SK-N-SH (cell line): Measurements from ENCODE around the gene ALG9. TPM values are rescaled to one million over a fixed set of nuclear protein-coding genes. Genes with fewer than 3 reads are reported as not detected.

Experiments
- CTCF ChIA-PET: fragments of 300-600, 350-600 bp; formaldehyde crosslinking; extraction: SDS; loops from one replicate; lab custom pipeline; 2021; lab: Yijun Ruan, JAX
- POLR2A ChIA-PET: fragments of 350-600 bp; sonication (Branson Sonifier 250); formaldehyde crosslinking; extraction: SDS; loops from one replicate; lab custom pipeline; 2020; ENCODE audit warnings: antibody characterized with exemption, inconsistent platforms; lab: Yijun Ruan, JAX
- DNase-seq: peaks from one replicate; pipeline ENCODE4 v3.0.0; 2012
- H2AFZ ChIP-seq: fragments of 200-600 bp; sonication (generic); 2 replicates; pipeline ENCODE4 v1.8.1; 2016; ENCODE audit warnings: antibody characterized with exemption, mild to moderate bottlenecking, low read depth
- H3F3A ChIP-seq: fragments of 200-600 bp; sonication (generic); replicated peaks from 2 replicates; pipeline ENCODE3; 2016; ENCODE audit warnings: antibody characterized with exemption, mild to moderate bottlenecking; ENCODE audit not compliant: insufficient read depth
- H3K27ac ChIP-seq, 2 experiments: fragments of 200-500 bp in 1 of 2; fragments of 200-600 bp in 1 of 2; sonication (Bioruptor generic) in 1 of 2; sonication (generic), shearing (Covaris generic) in 1 of 2; 2 replicates each; pipeline versions ENCODE4 v1.5.1 to v1.6.1; 2014 to 2016; ENCODE audit warnings: low read depth in 2 of 2, inconsistent platforms in 1 of 2, low read length in 1 of 2, mild to moderate bottlenecking in 1 of 2, mixed read lengths in 1 of 2
- H3K27me3 ChIP-seq: fragments of 200-600 bp; sonication (generic), shearing (Covaris generic); 2 replicates; pipeline ENCODE4 v1.6.1; 2016; ENCODE audit warnings: mixed run types; ENCODE audit not compliant: insufficient read depth
- H3K36me3 ChIP-seq, 2 experiments: fragments of 200-500 bp in 1 of 2; fragments of 200-600 bp in 1 of 2; sonication (Bioruptor generic) in 1 of 2; sonication (generic) in 1 of 2; replicated peaks in 1 of 2; 2 replicates each; pipeline versions ENCODE3 to v1.5.1; 2014 to 2016; ENCODE audit warnings: low read length in 1 of 2, mild to moderate bottlenecking in 1 of 2; ENCODE audit not compliant: insufficient read depth in 2 of 2, control insufficient read depth in 1 of 2
- H3K4me1 ChIP-seq, 2 experiments: fragments of 200-500 bp in 1 of 2; fragments of 200-600 bp in 1 of 2; sonication (Bioruptor generic) in 1 of 2; sonication (generic), shearing (Covaris generic) in 1 of 2; 2 replicates each; pipeline versions ENCODE4 v1.5.1 to v1.6.1; 2014 to 2016; ENCODE audit warnings: low read depth in 1 of 2, low read length in 1 of 2, mixed run types in 1 of 2; ENCODE audit not compliant: insufficient read depth in 2 of 2, control insufficient read depth in 1 of 2
- H3K4me2 ChIP-seq: fragments of 200-600 bp; sonication (generic), shearing (Covaris generic); 2 replicates; pipeline ENCODE4 v1.6.1; 2017; ENCODE audit warnings: mixed run types
- H3K4me3 ChIP-seq, 2 experiments: fragments of 200-500 bp in 1 of 2; fragments of 200-600 bp in 1 of 2; sonication (Bioruptor generic) in 1 of 2; sonication (generic), shearing (Covaris generic) in 1 of 2; 2 replicates each; pipeline versions ENCODE4 v1.5.1 to v1.8.1; 2014 to 2016; ENCODE audit warnings: low read depth in 2 of 2, inconsistent platforms in 1 of 2, low read length in 1 of 2, mild to moderate bottlenecking in 1 of 2, mixed read lengths in 1 of 2, moderate library complexity in 1 of 2
- H3K79me2 ChIP-seq: fragments of 200-600 bp; sonication (generic); 2 replicates; pipeline ENCODE4 v1.8.1; 2017; ENCODE audit warnings: mild to moderate bottlenecking; ENCODE audit not compliant: insufficient read depth
- H3K9ac ChIP-seq: fragments of 200-600 bp; sonication (generic); 2 replicates; pipeline ENCODE4 v1.6.1; 2017; ENCODE audit warnings: mixed run types
- H3K9me2 ChIP-seq: fragments of 200-600 bp; sonication (generic); 2 replicates; pipeline ENCODE4 v1.6.1; 2017; ENCODE audit warnings: mixed run types
- H3K9me3 ChIP-seq: fragments of 200-600 bp; sonication (generic); 2 replicates; pipeline ENCODE4 v1.6.1; 2017; ENCODE audit warnings: mixed run types, mild to moderate bottlenecking, moderate library complexity
- H4K20me1 ChIP-seq: fragments of 200-600 bp; sonication (generic); 2 replicates; pipeline ENCODE4 v1.6.1; 2017; ENCODE audit warnings: mild to moderate bottlenecking, mixed run types; ENCODE audit not compliant: insufficient read depth
- CHD2 ChIP-seq: fragments of 150-350 bp; IDR thresholded peaks from 2 replicates; pipeline ENCODE4 v1.6.1; 2018; ENCODE audit warnings: low read length; ENCODE audit not compliant: partially characterized antibody
- FOSL2 ChIP-seq: IDR thresholded peaks from 2 replicates; pipeline ENCODE4 v1.4.0; 2012; ENCODE audit warnings: low read depth, mild to moderate bottlenecking, moderate library complexity, borderline replicate concordance
- FOXJ3 ChIP-seq: sonication (generic); formaldehyde crosslinking; IDR thresholded peaks from 2 replicates; pipeline ENCODE4 v1.5.1; 2020; ENCODE audit warnings: mild to moderate bottlenecking, missing genetic modification reagents
- FOXM1 ChIP-seq: IDR thresholded peaks from 2 replicates; pipeline ENCODE4 v1.4.0; 2012; ENCODE audit warnings: low read depth, mild to moderate bottlenecking
- GABPA ChIP-seq: IDR thresholded peaks from 2 replicates; pipeline ENCODE4 v1.4.0; 2012; ENCODE audit warnings: low read depth, mild to moderate bottlenecking
- MAX ChIP-seq: IDR thresholded peaks from 2 replicates; pipeline ENCODE4 v1.4.0; 2012; ENCODE audit warnings: low read depth
- NRF1 ChIP-seq: IDR thresholded peaks from 2 replicates; pipeline ENCODE4 v1.6.1; 2012; ENCODE audit warnings: low read depth, mild to moderate bottlenecking, low read length
- RAD21 ChIP-seq: IDR thresholded peaks from 2 replicates; pipeline ENCODE4 v1.6.1; 2012; ENCODE audit warnings: mild to moderate bottlenecking, low read length
- RCOR1 ChIP-seq: fragments of 150-350 bp; IDR thresholded peaks from 2 replicates; pipeline ENCODE4 v1.6.1; 2017; ENCODE audit warnings: antibody characterized with exemption, low read length
- REST ChIP-seq: IDR thresholded peaks from 2 replicates; pipeline ENCODE4 v1.6.1; 2012; ENCODE audit warnings: mild to moderate bottlenecking, low read depth, low read length, moderate library complexity
- RXRA ChIP-seq: IDR thresholded peaks from 2 replicates; pipeline ENCODE4 v1.4.0; 2012; ENCODE audit warnings: low read depth, mild to moderate bottlenecking, borderline replicate concordance
- YY1 ChIP-seq: IDR thresholded peaks from 2 replicates; pipeline ENCODE4 v1.4.0; 2012; ENCODE audit warnings: low read depth, mild to moderate bottlenecking
- WGBS: methylation state at CpG from one replicate; pipeline ENCODE4 v1.1.6; 2017; ENCODE audit warnings: low lambda C conversion rate; 5-methylcytosine and 5-hydroxymethylcytosine counted together
- polyA plus RNA-seq, 3 experiments: library from polyadenylated mRNA; depleted of rRNA; stranded (reverse); fragments of >200 nt; gene quantifications; 2 replicates each; pipeline ENCODE4 v1.2.3, GENCODE V29; 2012

Gene ALG9
- polyA plus RNA-seq, 1 of the 3 experiments (the other 2 are of a cell fraction), result 17.9 TPM

GRCh38 chr11:111878849-111879636, 7.7 kb upstream of the ALG9 start, which contains the start of the genes CFAP68 and FDXACB1 (continued):
- TF ChIP-seq FOXM1 (no peak), RXRA (no peak), MAX (peak; percentile 87), GABPA (peak; percentile 87), REST (peak; percentile 43; the same call in 1 of the 2 replicates), NRF1 (peak; percentile 58), RCOR1 (no peak), FOXJ3 (CRISPR knock-in tag) (no peak), YY1 (peak; percentile 82)
- TF ChIP-seq, all 33 proteins: peak for 18

- ChIA-PET CTCF (interaction anchor here (0.6 to 1.9 kb wide), 11 partner anchors 8 to 199 kb away, joined by 3 to 8 read pairs (median 3); no protein-coding TSS in a partner anchor), POLR2A (interaction anchor here (1.0 kb wide), 1 partner anchor 48 kb away, joined by 5 read pairs; no protein-coding TSS in a partner anchor)
- WGBS, result under 1% methylated on average over 13 of the region's 13 CpGs
Measured at GRCh38 chr11:111878385-111878848, 7.0 kb upstream of the ALG9 start.

More at GRCh38 chr11:111878385-111878848, 7.0 kb upstream of the ALG9 start:
- H3K36me3 ChIP-seq, result peaks cover 0 to 15% of the 10 kb centered on the region in 2 experiments
- H3F3A ChIP-seq, result peaks cover 4% of the 10 kb centered on the region
- peak overlapping the region; percentile 86 to 98 for H3K27ac ChIP-seq
- no peaks in the 10 kb centered on the region for H3K9me3 ChIP-seq
- peaks cover 6% of the 10 kb centered on the region; the same call in 1 of the 2 replicates for H3K79me2 ChIP-seq
- TF ChIP-seq CHD2 (peak; percentile 36), RAD21 (peak; percentile 22; the same call in 1 of the 2 replicates), FOSL2 (no peak)
- H3K9me2 ChIP-seq, result no peaks in the 10 kb centered on the region
- peak overlapping the region; percentile 72 to 84 for H3K4me3 ChIP-seq
- no peak for DNase-seq
- peak overlapping the region; percentile 75 for H3K4me2 ChIP-seq
- peak overlapping the region; percentile 93 for H2AFZ ChIP-seq
- H3K9ac ChIP-seq, result peak overlapping the region; percentile 71
- H4K20me1 ChIP-seq, result no peaks in the 10 kb centered on the region
- H3K4me1 ChIP-seq, result peaks cover 0 to 8% of the 10 kb centered on the region in 2 experiments; a peak in 2 of 4 replicates
- no peaks in the 10 kb centered on the region for H3K27me3 ChIP-seq
